GM12873 (cell line): ENCODE results near the gene MAP3K10.

Experiments
- CTCF ChIP-seq: IDR thresholded peaks from 2 replicates; pipeline ENCODE4 v1.5.1; 2012; ENCODE audit warnings: low read depth, mild to moderate bottlenecking, moderate library complexity, low read length, control low read depth; ENCODE audit not compliant: insufficient read depth; ENCODE audit errors: missing control alignments

MAP3K10 gene

GRCh38 chr19:40234429-40235237 lies 43.4 kb downstream of the MAP3K10 start:
- no peak for TF ChIP-seq CTCF

- TF ChIP-seq CTCF = peak; percentile 33
Measured at GRCh38 chr19:40235238-40236025, 44.2 kb downstream of the MAP3K10 start.

DNA sequence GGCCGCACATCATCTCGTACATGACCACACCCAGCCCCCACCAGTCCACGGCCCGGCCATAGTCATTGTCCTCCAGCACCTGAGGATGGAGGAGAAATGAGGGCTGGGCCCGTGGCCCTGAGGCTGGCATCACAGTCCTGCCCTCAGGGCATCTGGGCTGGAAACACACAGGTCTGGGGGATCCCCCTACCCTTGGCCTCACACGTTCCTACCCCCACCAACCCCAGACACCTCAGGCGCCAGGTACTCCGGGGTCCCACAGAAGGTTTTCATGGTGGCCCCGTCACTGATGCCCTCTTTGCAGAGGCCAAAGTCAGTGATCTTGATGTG lies 44.8 kb downstream of the MAP3K10 start:
- no peak for TF ChIP-seq CTCF

DNA sequence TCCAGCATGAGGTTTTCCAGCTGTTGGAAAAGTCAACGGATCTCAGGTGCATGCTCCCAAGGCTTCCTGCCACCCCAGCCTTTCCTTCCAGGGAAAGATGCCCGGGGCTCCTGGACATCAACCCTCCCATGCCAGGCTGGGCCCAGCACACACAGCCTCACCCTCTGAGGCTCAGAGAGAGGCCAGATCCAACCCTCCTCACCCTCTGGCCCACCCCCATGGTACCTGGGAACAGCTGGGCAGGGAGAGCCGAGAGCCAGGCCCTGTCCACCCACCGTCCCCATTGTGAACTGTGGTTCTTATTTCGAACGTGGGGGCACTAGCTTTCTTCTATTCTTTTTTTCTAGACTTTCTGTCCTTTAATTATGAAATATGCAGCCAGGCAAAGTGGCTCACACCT lies 45.1 kb downstream of the MAP3K10 start:
- no peak for TF ChIP-seq CTCF

GRCh38 chr19:40237791-40238190 lies 46.6 kb downstream of the MAP3K10 start:
- TF ChIP-seq CTCF = no peak

DNA sequence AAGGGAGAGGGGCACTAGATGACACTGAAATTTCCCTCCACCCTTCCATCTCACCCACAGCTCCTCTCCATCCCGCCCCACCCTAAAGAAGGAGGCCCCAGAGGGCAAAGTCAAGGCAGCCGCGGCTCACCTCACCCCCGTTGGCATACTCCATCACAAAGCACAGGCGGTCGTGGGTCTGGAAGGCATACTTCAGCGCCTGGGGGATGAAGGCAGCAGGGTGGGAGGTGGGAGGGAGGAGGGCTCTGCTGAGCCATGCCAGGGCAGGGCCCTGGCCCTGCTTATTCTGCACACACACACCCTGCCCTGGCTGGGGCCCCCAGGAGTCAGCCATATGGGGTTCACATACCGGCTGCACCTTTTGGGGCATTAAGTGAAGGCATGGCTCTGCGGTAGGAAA lies 47.5 kb downstream of the MAP3K10 start:
- TF ChIP-seq CTCF = no peak

DNA sequence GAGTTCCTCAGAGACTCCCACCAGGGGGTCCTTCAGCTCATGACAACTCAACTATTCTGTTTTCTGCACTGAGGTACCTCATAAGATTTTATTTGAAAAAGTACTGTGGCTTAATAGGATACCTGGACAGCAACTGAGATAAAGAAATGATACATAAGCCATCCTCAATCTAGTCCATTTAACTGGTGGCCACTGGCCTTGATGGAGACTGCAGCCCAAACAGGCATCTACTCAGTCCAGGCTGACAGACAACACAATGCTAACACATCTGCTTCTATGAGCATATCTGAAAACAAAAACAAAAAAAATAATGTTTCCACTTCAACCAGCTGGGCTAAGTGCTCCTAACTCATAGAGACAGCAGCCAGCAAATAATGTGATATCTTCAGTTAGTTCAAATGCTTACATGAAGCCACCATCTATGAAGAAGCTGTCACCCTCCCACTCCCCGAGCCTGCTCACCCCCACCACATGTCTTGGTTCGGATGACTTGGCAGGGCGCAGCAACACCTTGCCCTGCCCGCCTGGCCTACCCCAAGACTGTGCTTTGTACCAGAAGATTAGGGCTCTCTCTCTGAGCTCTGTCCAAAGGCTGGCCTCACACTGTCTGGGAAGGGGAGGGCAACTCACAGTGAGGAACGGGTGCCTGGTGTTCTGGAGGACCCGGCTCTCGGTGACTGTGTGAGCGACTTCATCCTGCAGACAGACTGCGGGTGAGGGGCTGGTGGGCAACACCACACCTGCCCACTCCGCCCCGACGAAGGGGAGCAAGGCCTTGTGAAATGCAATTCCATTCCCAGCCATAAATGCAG lies 48.4 kb downstream of the MAP3K10 start:
- no peak for TF ChIP-seq CTCF
